Rectal smooth muscle tissue (tissue), 1 donor: ENCODE measurements around the gene APCDD1.

Experiments used
- H3K27ac ChIP-seq: one replicate; pipeline ENCODE4 v1.7.0; 2013; ENCODE audit warnings: low read depth, low read length, inconsistent platforms
- H3K27me3 ChIP-seq: one replicate; pipeline ENCODE4 v1.7.0; 2013; ENCODE audit warnings: low read length; ENCODE audit not compliant: control insufficient read depth, insufficient read depth
- H3K36me3 ChIP-seq: one replicate; pipeline ENCODE4 v1.7.0; 2013; ENCODE audit warnings: low read length; ENCODE audit not compliant: control insufficient read depth, insufficient read depth
- H3K4me1 ChIP-seq: one replicate; pipeline ENCODE4 v1.7.0; 2013; ENCODE audit warnings: low read length; ENCODE audit not compliant: control insufficient read depth, insufficient read depth
- H3K4me3 ChIP-seq: one replicate; pipeline ENCODE4 v1.7.0; 2013; ENCODE audit warnings: low read length
- H3K9ac ChIP-seq: one replicate; pipeline ENCODE4 v1.7.0; 2013; ENCODE audit warnings: low read length

The APCDD1 gene

GRCh38 chr18:10515456-10515855 is 61.0 kb downstream of the APCDD1 start:
- Histone ChIP-seq H3K27me3 (no peaks in the 10 kb centered on the region), H3K9ac (no peak overlapping the region), H3K4me3 (no peak overlapping the region), H3K27ac (no peak overlapping the region), H3K4me1 (peaks cover 4% of the 10 kb centered on the region), H3K36me3 (no peaks in the 10 kb centered on the region)

GRCh38 chr18:10516078-10516477 is 61.6 kb downstream of the APCDD1 start:
- H3K4me1 ChIP-seq: peaks cover 4% of the 10 kb centered on the region
- H3K27ac ChIP-seq: no peak overlapping the region
- no peaks in the 10 kb centered on the region for H3K36me3 ChIP-seq
- no peaks in the 10 kb centered on the region for H3K27me3 ChIP-seq
- no peak overlapping the region for H3K9ac ChIP-seq
- no peak overlapping the region for H3K4me3 ChIP-seq

- no peak overlapping the region for H3K9ac ChIP-seq
- no peaks in the 10 kb centered on the region for H3K36me3 ChIP-seq
- peaks cover 4% of the 10 kb centered on the region for H3K4me1 ChIP-seq
- H3K27me3 ChIP-seq: no peaks in the 10 kb centered on the region
- H3K4me3 ChIP-seq: no peak overlapping the region
- H3K27ac ChIP-seq: no peak overlapping the region
Measured at GRCh38 chr18:10518595-10519255, 64.3 kb downstream of the APCDD1 start.

GRCh38 chr18:10519366-10519765 is 64.9 kb downstream of the APCDD1 start:
- H3K36me3 ChIP-seq: no peaks in the 10 kb centered on the region
- H3K27me3 ChIP-seq: no peaks in the 10 kb centered on the region
- H3K4me1 ChIP-seq: peaks cover 4% of the 10 kb centered on the region
- no peak overlapping the region for H3K27ac ChIP-seq
- H3K4me3 ChIP-seq: no peak overlapping the region
- H3K9ac ChIP-seq: no peak overlapping the region

GRCh38 chr18:10519999-10520935 is 65.8 kb downstream of the APCDD1 start:
- Histone ChIP-seq H3K27ac (no peak overlapping the region), H3K4me3 (no peak overlapping the region)

GRCh38 chr18:10521566-10521965 is 67.1 kb downstream of the APCDD1 start:
- H3K36me3 ChIP-seq: no peaks in the 10 kb centered on the region
- no peaks in the 10 kb centered on the region for H3K27me3 ChIP-seq
- no peak overlapping the region for H3K4me3 ChIP-seq
- H3K4me1 ChIP-seq: peaks cover 10% of the 10 kb centered on the region
- no peak overlapping the region for H3K27ac ChIP-seq
- H3K9ac ChIP-seq: no peak overlapping the region

More at GRCh38 chr18:10519999-10520935, 65.8 kb downstream of the APCDD1 start:
- Histone ChIP-seq H3K27me3 (no peaks in the 10 kb centered on the region), H3K9ac (no peak overlapping the region), H3K36me3 (no peaks in the 10 kb centered on the region), H3K4me1 (peaks cover 7% of the 10 kb centered on the region)

- Histone ChIP-seq H3K36me3 (no peaks in the 10 kb centered on the region), H3K4me1 (peaks cover 12% of the 10 kb centered on the region), H3K4me3 (no peak overlapping the region), H3K27ac (no peak overlapping the region), H3K9ac (no peak overlapping the region), H3K27me3 (no peaks in the 10 kb centered on the region)
Measured at GRCh38 chr18:10522574-10522973, 68.1 kb downstream of the APCDD1 start.

- no peaks in the 10 kb centered on the region for H3K27me3 ChIP-seq
Measured at GRCh38 chr18:10523544-10523943, 69.1 kb downstream of the APCDD1 start.

GRCh38 chr18:10524507-10525370 is 70.3 kb downstream of the APCDD1 start:
- H3K4me1 ChIP-seq: peaks cover 11% of the 10 kb centered on the region
- H3K4me3 ChIP-seq: peak overlapping the region; percentile 97
- no peak overlapping the region for H3K9ac ChIP-seq
- no peaks in the 10 kb centered on the region for H3K36me3 ChIP-seq
- peak overlapping the region; percentile 84 for H3K27ac ChIP-seq
- no peaks in the 10 kb centered on the region for H3K27me3 ChIP-seq

More at GRCh38 chr18:10523544-10523943, 69.1 kb downstream of the APCDD1 start:
- H3K4me3 ChIP-seq: no peak overlapping the region
- peaks cover 12% of the 10 kb centered on the region for H3K4me1 ChIP-seq
- H3K36me3 ChIP-seq: no peaks in the 10 kb centered on the region
- no peak overlapping the region for H3K9ac ChIP-seq
- H3K27ac ChIP-seq: no peak overlapping the region

- no peak overlapping the region for H3K9ac ChIP-seq
- H3K27ac ChIP-seq: peak overlapping the region; percentile 84
Measured at GRCh38 chr18:10525371-10525691, 70.9 kb downstream of the APCDD1 start.

GRCh38 chr18:10525697-10526560 is 71.5 kb downstream of the APCDD1 start, which contains the start of gene NAPG:
Gene NAPG (plus strand): TSS chr18:10526027. CDS start chr18:10526103, 76 bp downstream.
- Histone ChIP-seq H3K9ac (peak within 1 kb of the TSS; percentile 84), H3K27ac (peak within 1 kb of the TSS; percentile 84), H3K27me3 (no peaks in the 10 kb centered on the region), H3K4me1 (peaks cover 8% of the 10 kb centered on the region), H3K36me3 (no peaks in the 10 kb centered on the region), H3K4me3 (peak within 1 kb of the TSS; percentile 97)

More at GRCh38 chr18:10525371-10525691, 70.9 kb downstream of the APCDD1 start:
- peaks cover 8% of the 10 kb centered on the region for H3K4me1 ChIP-seq
- H3K36me3 ChIP-seq: no peaks in the 10 kb centered on the region
- H3K27me3 ChIP-seq: no peaks in the 10 kb centered on the region
- peak overlapping the region; percentile 97 for H3K4me3 ChIP-seq
